GM12891 (cell line): ENCODE results near the gene CCDC157.

Experiments
- PAX5 ChIP-seq: IDR thresholded peaks from 2 replicates; pipeline ENCODE4 v1.6.1; 2011; ENCODE audit warnings: low read length, moderate library complexity, mild to moderate bottlenecking; ENCODE audit not compliant: insufficient read depth, severe bottlenecking
- POLR2A ChIP-seq: IDR thresholded peaks from 2 replicates; pipeline ENCODE4 v1.6.1; 2011; ENCODE audit warnings: low read depth, low read length, control low read depth
- POLR2AphosphoS5 ChIP-seq: IDR thresholded peaks from 2 replicates; pipeline ENCODE4 v1.6.1; 2011; ENCODE audit warnings: low read depth, low read length, control low read depth
- POU2F2 ChIP-seq: IDR thresholded peaks from 2 replicates; pipeline ENCODE4 v1.6.1; 2011; ENCODE audit warnings: low read depth, mild to moderate bottlenecking, control low read depth, low read length, moderate library complexity
- TAF1 ChIP-seq: IDR thresholded peaks from 2 replicates; pipeline ENCODE4 v1.6.1; 2011; ENCODE audit warnings: low read depth, low read length, control low read depth

- TF ChIP-seq PAX5, result no peak
- no peak for TF ChIP-seq POLR2AphosphoS5
- no peak for TF ChIP-seq POU2F2
- TF ChIP-seq TAF1, result no peak
- TF ChIP-seq POLR2A, result no peak
These were observed 13.9 kb downstream of the CCDC157 start for GRCh38 chr22:30370641-30371230.
